IMR-90 (cell line): ENCODE measurements around the gene RPTOR. TPM values are rescaled to one million over a fixed set of nuclear protein-coding genes. Genes with fewer than 3 reads are reported as not detected.

Experiments used
- ATAC-seq: fragments of 200-7000 bp; cut with Tn5 transposase; 2 replicates; pipeline ENCODE4 v1.9.1; 2020; ENCODE audit warnings: low read depth, mild to moderate bottlenecking, moderate library complexity
- BruUV-seq: library from RNA; stranded (reverse); fragments of 400-500 nt; replicated peaks from 2 replicates; lab custom pipeline; 2021; lab: Mats Ljungman, UMichigan
- CTCF ChIA-PET: fragments of 300-600 bp; formaldehyde crosslinking; extraction: SDS; loops from one replicate; lab custom pipeline; 2021; ENCODE audit warnings: antibody characterized with exemption; lab: Yijun Ruan, JAX
- POLR2A ChIA-PET: fragments of 300-600 bp; sonication (Branson Sonifier 250); formaldehyde crosslinking; loops from one replicate; lab custom pipeline; 2022; ENCODE audit warnings: antibody characterized with exemption; ENCODE audit not compliant: unreplicated experiment; lab: Charles Lee
- DNase-seq: peaks from one replicate; pipeline ENCODE4 v3.0.0; 2013
- H2AFZ ChIP-seq: replicated peaks from 2 replicates; pipeline ENCODE3; 2013; ENCODE audit warnings: low read length, mild to moderate bottlenecking; ENCODE audit not compliant: poor library complexity
- H2AK5ac ChIP-seq: 2 replicates; pipeline ENCODE4 v1.6.1; 2013; ENCODE audit warnings: low read depth, low read length, inconsistent platforms
- H2AK9ac ChIP-seq: replicated peaks from 2 replicates; pipeline ENCODE3; 2013; ENCODE audit warnings: mild to moderate bottlenecking, low read depth, low read length, moderate library complexity; ENCODE audit not compliant: poor library complexity
- H2BK120ac ChIP-seq: 2 replicates; pipeline ENCODE4 v1.6.1; 2013; ENCODE audit warnings: low read depth, low read length, inconsistent platforms
- H2BK15ac ChIP-seq: 3 replicates; pipeline ENCODE4 v1.6.1; 2013; ENCODE audit warnings: low read depth, low read length, inconsistent platforms
- H2BK20ac ChIP-seq: 2 replicates; pipeline ENCODE4 v1.6.1; 2013; ENCODE audit warnings: low read depth, mild to moderate bottlenecking, inconsistent platforms, low read length, moderate library complexity
- H2BK5ac ChIP-seq: 2 replicates; pipeline ENCODE4 v1.6.1; 2013; ENCODE audit warnings: mild to moderate bottlenecking, low read depth, low read length, inconsistent platforms; ENCODE audit not compliant: poor library complexity, severe bottlenecking
- H3K14ac ChIP-seq: replicated peaks from 2 replicates; pipeline ENCODE4 v1.6.1; 2013; ENCODE audit warnings: low read depth, low read length, inconsistent platforms
- H3K18ac ChIP-seq: 2 replicates; pipeline ENCODE4 v1.6.1; 2013; ENCODE audit warnings: low read depth, low read length, control low read depth
- H3K23ac ChIP-seq: 2 replicates; pipeline ENCODE4 v1.6.1; 2013; ENCODE audit warnings: low read depth, low read length, inconsistent platforms
- H3K27ac ChIP-seq: 2 replicates; pipeline ENCODE4 v1.5.1; 2013; ENCODE audit warnings: mild to moderate bottlenecking, control low read depth, low read length; ENCODE audit not compliant: insufficient read depth
- H3K27me3 ChIP-seq: 2 replicates; pipeline ENCODE4 v1.6.1; 2013; ENCODE audit warnings: low read length; ENCODE audit not compliant: control insufficient read depth, insufficient read depth
- H3K36me3 ChIP-seq: 2 replicates; pipeline ENCODE4 v1.6.1; 2013; ENCODE audit warnings: low read length, mixed read lengths; ENCODE audit not compliant: control insufficient read depth, insufficient read depth
- H3K4ac ChIP-seq: 2 replicates; pipeline ENCODE4 v1.6.1; 2013; ENCODE audit warnings: low read depth, low read length, inconsistent platforms
- H3K4me1 ChIP-seq: 2 replicates; pipeline ENCODE4 v1.6.1; 2013; ENCODE audit warnings: low read length, mixed read lengths; ENCODE audit not compliant: control insufficient read depth, insufficient read depth
- H3K4me2 ChIP-seq: 2 replicates; pipeline ENCODE4 v1.6.1; 2013; ENCODE audit warnings: low read depth, mild to moderate bottlenecking, control low read depth, low read length, moderate library complexity
- H3K4me3 ChIP-seq: 2 replicates; pipeline ENCODE4 v1.5.1; 2013; ENCODE audit warnings: low read depth, mild to moderate bottlenecking, control low read depth, low read length, moderate library complexity; ENCODE audit not compliant: insufficient read depth
- H3K56ac ChIP-seq: 2 replicates; pipeline ENCODE4 v1.6.1; 2013; ENCODE audit warnings: low read length, inconsistent platforms; ENCODE audit not compliant: insufficient read depth; ENCODE audit errors: extremely low read depth
- H3K79me1 ChIP-seq, 2 experiments: 2 replicates each; pipeline ENCODE4 v1.6.1; 2013; ENCODE audit warnings: low read length in 2 of 2, inconsistent platforms in 1 of 2, low read depth in 1 of 2
- H3K9ac ChIP-seq: 2 replicates; pipeline ENCODE4 v1.6.1; 2013; ENCODE audit warnings: low read depth, low read length, control low read depth
- H3K9me1 ChIP-seq: 2 replicates; pipeline ENCODE4 v1.6.1; 2013; ENCODE audit warnings: low read length, inconsistent platforms; ENCODE audit not compliant: insufficient read depth
- H3K9me3 ChIP-seq: 2 replicates; pipeline ENCODE4 v1.6.1; 2013; ENCODE audit warnings: low read length; ENCODE audit not compliant: control insufficient read depth, insufficient read depth
- H4K20me1 ChIP-seq: 2 replicates; pipeline ENCODE4 v1.6.1; 2013; ENCODE audit warnings: low read length, inconsistent platforms; ENCODE audit not compliant: insufficient read depth
- H4K5ac ChIP-seq: 2 replicates; pipeline ENCODE4 v1.6.1; 2013; ENCODE audit warnings: mild to moderate bottlenecking, low read depth, low read length, control low read depth
- H4K8ac ChIP-seq, 2 experiments: 2 replicates each; pipeline ENCODE4 v1.6.1; 2013; ENCODE audit warnings: low read depth in 2 of 2, low read length in 2 of 2, control low read depth in 1 of 2, inconsistent platforms in 1 of 2
- H4K91ac ChIP-seq: 2 replicates; pipeline ENCODE4 v1.6.1; 2013; ENCODE audit warnings: low read depth, low read length, inconsistent platforms; ENCODE audit not compliant: insufficient read depth
- CEBPB ChIP-seq: IDR thresholded peaks from 2 replicates; pipeline ENCODE4 v1.6.1; 2012; ENCODE audit warnings: low read depth, low read length, improper control_type of control experiment
- CHD1 ChIP-seq: IDR thresholded peaks from 2 replicates; pipeline ENCODE4 v1.6.1; 2012; ENCODE audit warnings: low read depth, low read length, improper control_type of control experiment
- FOS ChIP-seq: fragments of 150-350 bp; IDR thresholded peaks from 2 replicates; pipeline ENCODE4 v1.6.1; 2016; ENCODE audit warnings: low read depth, low read length
- MAFK ChIP-seq: IDR thresholded peaks from 2 replicates; pipeline ENCODE4 v1.6.1; 2012; ENCODE audit warnings: low read depth, low read length, improper control_type of control experiment
- MAZ ChIP-seq: IDR thresholded peaks from 2 replicates; pipeline ENCODE4 v1.6.1; 2012; ENCODE audit warnings: low read depth, mild to moderate bottlenecking, low read length, improper control_type of control experiment, moderate library complexity, borderline replicate concordance
- MXI1 ChIP-seq: IDR thresholded peaks from 2 replicates; pipeline ENCODE4 v1.6.1; 2012; ENCODE audit warnings: low read depth, mild to moderate bottlenecking, low read length, moderate library complexity, borderline replicate concordance
- NFE2L2 ChIP-seq: fragments of 150-350 bp; IDR thresholded peaks from 2 replicates; pipeline ENCODE4 v1.6.1; 2016; ENCODE audit warnings: low read depth, mild to moderate bottlenecking, low read length
- POLR2A ChIP-seq: IDR thresholded peaks from 2 replicates; pipeline ENCODE4 v1.6.1; 2012; ENCODE audit warnings: mild to moderate bottlenecking, low read depth, low read length
- RAD21 ChIP-seq: IDR thresholded peaks from 2 replicates; pipeline ENCODE4 v1.6.1; 2012; ENCODE audit warnings: low read length, improper control_type of control experiment
- RCOR1 ChIP-seq: IDR thresholded peaks from 2 replicates; pipeline ENCODE4 v1.6.1; 2012; ENCODE audit warnings: mild to moderate bottlenecking, low read length, improper control_type of control experiment; ENCODE audit not compliant: insufficient replicate concordance
- RFX5 ChIP-seq: IDR thresholded peaks from 2 replicates; pipeline ENCODE4 v1.8.0; 2012; ENCODE audit warnings: low read depth, mild to moderate bottlenecking, low read length, moderate library complexity
- SMC3 ChIP-seq: fragments of 150-350 bp; IDR thresholded peaks from 2 replicates; pipeline ENCODE4 v1.6.1; 2016; ENCODE audit warnings: low read depth, mild to moderate bottlenecking, antibody characterized with exemption, low read length, moderate library complexity
- WGBS, 2 experiments: methylation state at CpG; one replicate each; pipeline versions ENCODE4 v1.1.5 to v1.1.7; 2013; ENCODE audit warnings: missing lambda C conversion rate in 2 of 2; ENCODE audit not compliant: insufficient read length in 1 of 2; ENCODE audit errors: extremely low coverage in 2 of 2; 5-methylcytosine and 5-hydroxymethylcytosine counted together
- dilution Hi-C: fragments of 300-500 bp; cut with HindIII; formaldehyde crosslinking; loops from one replicate; pipeline ENCODE4 v1.14.3; 2018; ENCODE audit warnings: low sequenced_read_pairs; ENCODE audit not compliant: unreplicated experiment
- in situ Hi-C: fragments of 300-500 bp; cut with MboI; formaldehyde crosslinking; loops from 3 replicates; pipeline ENCODE4 v1.14.3; 2019; ENCODE audit warnings: low sequenced_read_pairs, inconsistent platforms, mixed read lengths
- intact Hi-C: fragments of 100-400 bp; cut with micrococcal nuclease; formaldehyde crosslinking; loops from 2 replicates; pipeline ENCODE4 v1.10.0; 2022
- polyA plus RNA-seq, 3 experiments: library from polyadenylated mRNA; depleted of rRNA; stranded (reverse); fragments of >200 nt; gene quantifications; 2 replicates each; pipeline ENCODE4 v1.2.3, GENCODE V29; 2012; ENCODE audit warnings: low replicate concordance in 1 of 3
- total RNA-seq: library from RNA; depleted of rRNA; stranded (reverse); fragments of >200 nt; gene quantifications from 2 replicates; pipeline ENCODE4 v1.2.3, GENCODE V29; 2012
- TF ChIP-seq, protein P1 (sequence below): conservative IDR thresholded peaks from 2 replicates; pipeline ENCODE4 v1.5.1; 2012; ENCODE audit warnings: mild to moderate bottlenecking, low read depth, low read length, improper control_type of control experiment
- TF ChIP-seq, protein P2 (sequence below): fragments of 150-350 bp; IDR thresholded peaks from 2 replicates; pipeline ENCODE4 v1.6.1; 2016; ENCODE audit warnings: low read depth, mild to moderate bottlenecking, low read length, moderate library complexity, borderline replicate concordance

The RPTOR gene
- total and polyA plus RNA-seq, 2 of the 4 experiments (the other 2 are of a cell fraction) = 10.8 to 14.7 TPM

DNA sequence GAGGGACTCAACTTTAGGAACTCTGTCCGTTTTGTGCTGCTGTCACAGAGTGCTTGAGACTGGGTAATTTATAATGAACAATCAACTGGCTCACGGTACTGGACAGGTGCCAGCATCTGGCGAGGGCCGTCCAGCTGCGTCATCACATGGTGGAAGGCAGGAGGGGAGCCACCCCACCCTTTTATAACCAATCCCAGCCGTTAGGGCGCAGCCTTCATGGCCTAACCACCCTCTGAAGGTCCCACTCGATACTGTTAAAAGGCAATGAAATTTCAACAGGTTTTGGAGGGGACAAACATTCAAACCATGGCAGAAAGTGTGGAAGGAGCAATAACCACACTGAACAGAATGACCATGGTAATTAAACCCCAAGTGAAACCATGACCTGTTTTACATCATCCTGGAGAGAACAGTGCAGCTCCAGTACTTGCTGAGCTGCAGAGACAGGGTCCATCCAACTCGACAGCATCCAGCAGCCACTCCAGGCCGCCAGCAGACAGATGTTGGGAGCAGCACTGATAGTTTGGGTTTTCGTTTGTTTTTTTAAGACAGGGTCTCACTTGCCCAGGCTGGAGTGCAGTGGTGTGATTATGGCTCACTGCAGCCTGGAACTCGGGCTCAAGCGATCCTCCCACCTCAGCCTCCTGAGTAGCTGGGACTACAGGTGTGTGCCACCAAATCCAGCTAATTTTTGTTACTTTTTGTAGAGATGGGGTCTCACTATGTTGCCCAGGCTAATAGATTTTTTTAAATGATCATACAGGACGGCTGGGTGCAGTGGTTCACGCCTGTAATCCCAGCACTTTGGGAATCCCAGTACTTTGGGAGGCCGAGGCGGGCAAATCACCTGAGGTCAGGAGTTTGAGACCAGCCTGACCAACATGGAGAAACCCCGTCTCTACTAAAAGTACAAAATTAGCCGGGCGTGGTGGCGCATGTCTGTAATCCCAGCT is 458.0 kb downstream of the RPTOR start:
- peaks cover 7% of the 10 kb centered on the region; the same call in 1 of the 2 replicates for H4K20me1 ChIP-seq
- H3K27ac ChIP-seq = no peak overlapping the region
- no peak overlapping the region for H2AK5ac ChIP-seq
- intact Hi-C loops (no loop called here), in situ Hi-C loops (no loop called here), dilution Hi-C loops (no loop called here)
- H3K9me3 ChIP-seq = no peaks in the 10 kb centered on the region
- H3K36me3 ChIP-seq = peaks cover 24% of the 10 kb centered on the region; the same call in 1 of the 2 replicates
- H3K4ac ChIP-seq = peak overlapping the region; percentile 23; the same call in 1 of the 2 replicates
- no peak overlapping the region for H3K4me3 ChIP-seq
- no peak overlapping the region for H2BK120ac ChIP-seq
- H3K79me1 ChIP-seq = no peaks in the 10 kb centered on the region
- no peak overlapping the region for H3K56ac ChIP-seq
- no peak overlapping the region for H4K5ac ChIP-seq
- H4K8ac ChIP-seq = peak overlapping the region in 1 of 2 experiments; percentile 15; a peak in 1 of 4 replicates
- TSS peak; percentile 38 for BruUV-seq
- H2BK15ac ChIP-seq = no peak overlapping the region
- H4K91ac ChIP-seq = no peak overlapping the region
- 62% methylated on average over 4 of the region's 21 CpGs; no CpG with 5 or more reads in 1 of the 2 experiments for WGBS, 2 experiments
- no peak overlapping the region for H3K14ac ChIP-seq
- H3K23ac ChIP-seq = no peak overlapping the region
- H3K9me1 ChIP-seq = no peaks in the 10 kb centered on the region
- DNase-seq = peak; percentile 63
- ChIA-PET CTCF (no interaction called here), POLR2A (no interaction called here)
- no peak overlapping the region for H2AK9ac ChIP-seq
- H2AFZ ChIP-seq = no peak overlapping the region
- H2BK20ac ChIP-seq = no peak overlapping the region
- peak; percentile 37 for ATAC-seq
- peak overlapping the region; percentile 8 for H3K4me2 ChIP-seq
- peaks cover 9% of the 10 kb centered on the region for H3K4me1 ChIP-seq
- no peak overlapping the region for H3K9ac ChIP-seq
- H3K27me3 ChIP-seq = peaks cover 25% of the 10 kb centered on the region
- H2BK5ac ChIP-seq = no peak overlapping the region
- no peak overlapping the region for H3K18ac ChIP-seq
- TF ChIP-seq, protein P1, sequence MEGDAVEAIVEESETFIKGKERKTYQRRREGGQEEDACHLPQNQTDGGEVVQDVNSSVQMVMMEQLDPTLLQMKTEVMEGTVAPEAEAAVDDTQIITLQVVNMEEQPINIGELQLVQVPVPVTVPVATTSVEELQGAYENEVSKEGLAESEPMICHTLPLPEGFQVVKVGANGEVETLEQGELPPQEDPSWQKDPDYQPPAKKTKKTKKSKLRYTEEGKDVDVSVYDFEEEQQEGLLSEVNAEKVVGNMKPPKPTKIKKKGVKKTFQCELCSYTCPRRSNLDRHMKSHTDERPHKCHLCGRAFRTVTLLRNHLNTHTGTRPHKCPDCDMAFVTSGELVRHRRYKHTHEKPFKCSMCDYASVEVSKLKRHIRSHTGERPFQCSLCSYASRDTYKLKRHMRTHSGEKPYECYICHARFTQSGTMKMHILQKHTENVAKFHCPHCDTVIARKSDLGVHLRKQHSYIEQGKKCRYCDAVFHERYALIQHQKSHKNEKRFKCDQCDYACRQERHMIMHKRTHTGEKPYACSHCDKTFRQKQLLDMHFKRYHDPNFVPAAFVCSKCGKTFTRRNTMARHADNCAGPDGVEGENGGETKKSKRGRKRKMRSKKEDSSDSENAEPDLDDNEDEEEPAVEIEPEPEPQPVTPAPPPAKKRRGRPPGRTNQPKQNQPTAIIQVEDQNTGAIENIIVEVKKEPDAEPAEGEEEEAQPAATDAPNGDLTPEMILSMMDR = no peak
- TF ChIP-seq SMC3 = no peak
- no peak for TF ChIP-seq RCOR1
- TF ChIP-seq MAFK = no peak
- TF ChIP-seq RAD21 = no peak
- no peak for TF ChIP-seq RFX5
- TF ChIP-seq, protein P2, sequence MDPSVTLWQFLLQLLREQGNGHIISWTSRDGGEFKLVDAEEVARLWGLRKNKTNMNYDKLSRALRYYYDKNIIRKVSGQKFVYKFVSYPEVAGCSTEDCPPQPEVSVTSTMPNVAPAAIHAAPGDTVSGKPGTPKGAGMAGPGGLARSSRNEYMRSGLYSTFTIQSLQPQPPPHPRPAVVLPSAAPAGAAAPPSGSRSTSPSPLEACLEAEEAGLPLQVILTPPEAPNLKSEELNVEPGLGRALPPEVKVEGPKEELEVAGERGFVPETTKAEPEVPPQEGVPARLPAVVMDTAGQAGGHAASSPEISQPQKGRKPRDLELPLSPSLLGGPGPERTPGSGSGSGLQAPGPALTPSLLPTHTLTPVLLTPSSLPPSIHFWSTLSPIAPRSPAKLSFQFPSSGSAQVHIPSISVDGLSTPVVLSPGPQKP = no peak
- TF ChIP-seq CHD1 = no peak
- TF ChIP-seq NFE2L2 = no peak
- no peak for TF ChIP-seq MXI1
- no peak for TF ChIP-seq CEBPB
- TF ChIP-seq FOS = no peak
- TF ChIP-seq POLR2A = no peak
- no peak for TF ChIP-seq MAZ
